GM12872 (cell line): ENCODE data around the gene CD164L2.

Experiments
- TF ChIP-seq, protein P1 (sequence below): IDR thresholded peaks from 3 replicates; pipeline ENCODE4 v1.5.1; 2011; ENCODE audit warnings: low read depth, mild to moderate bottlenecking, low read length, moderate library complexity; ENCODE audit not compliant: insufficient read depth

The CD164L2 gene

DNA sequence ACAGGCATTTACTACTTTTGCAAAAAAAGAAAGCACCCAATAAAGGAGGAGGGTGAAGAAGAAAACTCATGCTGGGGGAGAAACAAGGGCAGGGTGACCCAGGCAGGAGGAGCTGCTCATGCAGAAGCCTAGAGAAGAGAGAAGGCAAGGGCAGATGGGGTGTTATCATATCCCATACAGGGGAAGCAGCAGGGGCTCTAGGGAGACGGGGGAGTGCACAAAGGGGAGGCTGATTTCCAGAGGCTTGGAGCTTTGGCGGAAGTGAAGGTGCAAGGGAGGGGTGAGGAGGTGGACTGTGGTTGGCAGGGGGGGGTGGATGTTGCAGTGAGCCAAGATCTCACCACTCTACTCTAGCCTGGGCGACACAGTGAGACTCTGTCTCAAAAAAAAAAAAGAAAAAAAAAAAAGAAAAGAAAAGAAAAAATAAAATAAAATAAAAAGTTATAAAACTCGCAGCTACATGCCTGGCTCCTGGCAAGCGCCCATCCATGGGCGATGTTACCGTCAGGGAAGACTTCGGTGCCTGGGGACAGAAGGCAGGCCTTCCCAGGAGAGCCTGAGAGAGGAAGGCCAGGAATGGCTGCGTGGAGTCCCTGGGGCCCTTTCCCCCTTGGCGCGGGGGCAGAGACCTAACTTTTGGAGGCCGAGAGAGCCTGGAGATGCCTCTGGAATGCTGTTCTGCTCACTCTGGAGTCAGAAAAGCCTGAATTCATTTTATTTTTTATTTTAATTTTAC, 5.2 kb downstream of the CD164L2 start:
- TF ChIP-seq, protein P1, sequence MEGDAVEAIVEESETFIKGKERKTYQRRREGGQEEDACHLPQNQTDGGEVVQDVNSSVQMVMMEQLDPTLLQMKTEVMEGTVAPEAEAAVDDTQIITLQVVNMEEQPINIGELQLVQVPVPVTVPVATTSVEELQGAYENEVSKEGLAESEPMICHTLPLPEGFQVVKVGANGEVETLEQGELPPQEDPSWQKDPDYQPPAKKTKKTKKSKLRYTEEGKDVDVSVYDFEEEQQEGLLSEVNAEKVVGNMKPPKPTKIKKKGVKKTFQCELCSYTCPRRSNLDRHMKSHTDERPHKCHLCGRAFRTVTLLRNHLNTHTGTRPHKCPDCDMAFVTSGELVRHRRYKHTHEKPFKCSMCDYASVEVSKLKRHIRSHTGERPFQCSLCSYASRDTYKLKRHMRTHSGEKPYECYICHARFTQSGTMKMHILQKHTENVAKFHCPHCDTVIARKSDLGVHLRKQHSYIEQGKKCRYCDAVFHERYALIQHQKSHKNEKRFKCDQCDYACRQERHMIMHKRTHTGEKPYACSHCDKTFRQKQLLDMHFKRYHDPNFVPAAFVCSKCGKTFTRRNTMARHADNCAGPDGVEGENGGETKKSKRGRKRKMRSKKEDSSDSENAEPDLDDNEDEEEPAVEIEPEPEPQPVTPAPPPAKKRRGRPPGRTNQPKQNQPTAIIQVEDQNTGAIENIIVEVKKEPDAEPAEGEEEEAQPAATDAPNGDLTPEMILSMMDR = no peak

DNA sequence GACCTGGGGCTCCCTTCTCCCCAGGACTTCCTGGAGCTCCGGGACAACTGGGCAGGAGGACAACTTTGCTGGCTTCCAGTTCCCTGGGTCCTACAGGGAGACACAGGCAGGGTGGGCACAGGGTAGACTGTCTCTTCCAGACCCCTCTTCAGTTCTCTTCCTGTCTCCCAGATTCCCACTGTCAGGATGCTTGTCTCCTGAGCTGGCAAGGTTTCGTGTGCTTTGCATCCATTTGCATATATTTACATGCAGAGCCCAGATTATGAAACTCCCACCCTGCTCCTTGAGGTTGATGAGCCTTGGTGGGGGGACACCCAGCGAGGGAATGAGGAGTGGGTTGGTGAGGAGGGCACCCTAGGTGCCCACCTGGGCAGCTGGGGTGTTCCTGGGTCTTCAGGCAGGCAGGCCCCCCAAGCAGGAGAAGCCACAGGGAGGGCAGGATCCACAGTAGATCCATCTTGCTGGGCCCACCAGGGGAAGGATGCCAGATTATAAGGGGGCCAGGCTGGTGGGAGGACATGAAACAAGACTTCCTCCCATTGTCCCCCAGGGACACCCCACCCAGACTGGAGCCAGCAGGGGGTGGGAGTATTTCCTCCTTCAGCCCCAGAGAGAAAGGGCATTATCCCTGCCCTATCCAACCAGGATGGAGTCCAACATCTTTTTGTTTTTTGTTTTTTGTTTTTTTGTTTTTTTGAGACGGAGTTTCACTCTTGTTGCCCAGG, 8.6 kb downstream of the CD164L2 start, which contains the start of gene FCN3:
Gene FCN3 (minus strand): TSS at position 463 of the 725 bp plus-strand sequence. CDS start 6 bp downstream, at position 457.
- TF ChIP-seq, protein P1 = no peak

DNA sequence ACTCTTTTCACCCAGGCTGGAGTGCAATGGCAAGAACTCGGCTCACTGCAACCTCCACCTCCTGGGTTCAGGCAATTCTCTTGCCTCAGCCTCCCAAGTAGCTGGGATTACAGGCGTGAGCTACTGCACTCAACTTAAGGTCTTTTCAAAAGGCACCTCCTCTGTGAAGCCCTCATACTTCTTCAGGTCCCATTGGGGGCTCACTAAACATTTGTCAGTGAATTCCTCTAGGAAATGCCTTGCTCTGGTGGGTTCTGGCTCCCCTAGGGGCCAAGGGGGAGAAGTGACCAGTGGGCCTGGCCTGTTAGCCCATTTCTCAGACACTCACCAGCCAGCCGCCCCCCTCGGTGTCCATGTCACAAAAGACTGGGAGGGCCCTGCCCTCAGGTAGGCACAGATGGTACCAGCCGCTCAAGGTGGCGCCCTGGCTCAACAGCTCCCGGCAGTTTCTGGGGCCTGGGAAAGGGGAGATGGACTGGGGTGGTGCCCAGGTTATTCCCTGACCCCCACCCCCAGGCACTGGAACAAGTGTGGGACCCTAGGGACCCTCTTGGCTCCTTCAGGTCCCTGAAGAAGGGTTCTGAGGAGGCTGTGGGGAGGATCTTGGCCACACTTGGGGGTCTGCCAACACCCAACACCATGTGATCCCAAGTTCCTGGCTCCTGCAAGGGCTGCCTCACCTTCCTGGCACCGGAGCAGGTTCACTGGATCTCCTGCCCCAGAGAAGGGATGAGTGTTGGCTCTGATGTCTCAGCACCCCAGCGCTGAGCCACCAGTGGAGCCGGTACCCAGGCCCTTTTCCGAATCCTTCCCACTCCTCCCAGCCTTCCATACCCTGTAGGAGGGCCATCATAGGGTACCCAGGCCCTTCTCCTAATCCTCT, 10.1 kb downstream of the CD164L2 start:
- TF ChIP-seq, protein P1 = peak; percentile 43; the same call in 2 of the 3 replicates

DNA sequence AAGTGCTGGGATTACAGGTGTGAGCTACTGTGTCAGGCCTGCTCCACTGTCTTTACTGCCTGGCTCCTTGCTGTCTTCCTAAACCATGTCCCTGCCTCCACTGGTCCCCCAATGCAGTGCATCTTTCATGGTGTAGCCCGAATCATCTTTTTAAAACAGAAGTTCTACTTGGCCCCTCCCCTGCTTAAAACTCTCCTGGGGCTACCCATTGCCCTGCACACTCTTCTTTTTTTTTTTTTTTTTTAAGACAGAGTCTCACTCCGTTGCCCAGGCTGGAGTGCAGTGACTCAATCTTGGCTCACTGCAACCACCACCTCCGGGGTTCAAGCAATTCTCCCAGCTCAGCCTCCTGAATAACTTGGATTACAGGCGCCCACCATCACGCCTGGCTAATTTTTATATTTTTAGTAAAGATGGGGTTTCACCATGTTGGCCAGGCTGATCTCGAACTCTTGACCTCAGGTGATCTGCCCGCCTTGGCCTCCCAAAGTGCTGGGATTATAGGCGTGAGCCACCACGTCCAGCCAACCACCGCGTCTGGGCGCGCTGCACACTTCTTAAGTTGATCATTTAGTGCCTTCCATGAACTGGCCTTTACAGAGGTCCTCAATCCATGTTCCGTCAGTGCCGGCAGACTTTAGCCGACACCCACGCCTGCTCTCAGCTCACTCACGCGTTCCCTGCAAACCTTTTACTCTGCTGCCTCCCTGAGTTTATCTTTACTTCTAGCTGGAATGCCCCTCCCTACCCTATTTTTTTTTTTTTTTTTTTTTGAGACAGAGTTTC, 10.9 kb downstream of the CD164L2 start:
- TF ChIP-seq, protein P1 = no peak

DNA sequence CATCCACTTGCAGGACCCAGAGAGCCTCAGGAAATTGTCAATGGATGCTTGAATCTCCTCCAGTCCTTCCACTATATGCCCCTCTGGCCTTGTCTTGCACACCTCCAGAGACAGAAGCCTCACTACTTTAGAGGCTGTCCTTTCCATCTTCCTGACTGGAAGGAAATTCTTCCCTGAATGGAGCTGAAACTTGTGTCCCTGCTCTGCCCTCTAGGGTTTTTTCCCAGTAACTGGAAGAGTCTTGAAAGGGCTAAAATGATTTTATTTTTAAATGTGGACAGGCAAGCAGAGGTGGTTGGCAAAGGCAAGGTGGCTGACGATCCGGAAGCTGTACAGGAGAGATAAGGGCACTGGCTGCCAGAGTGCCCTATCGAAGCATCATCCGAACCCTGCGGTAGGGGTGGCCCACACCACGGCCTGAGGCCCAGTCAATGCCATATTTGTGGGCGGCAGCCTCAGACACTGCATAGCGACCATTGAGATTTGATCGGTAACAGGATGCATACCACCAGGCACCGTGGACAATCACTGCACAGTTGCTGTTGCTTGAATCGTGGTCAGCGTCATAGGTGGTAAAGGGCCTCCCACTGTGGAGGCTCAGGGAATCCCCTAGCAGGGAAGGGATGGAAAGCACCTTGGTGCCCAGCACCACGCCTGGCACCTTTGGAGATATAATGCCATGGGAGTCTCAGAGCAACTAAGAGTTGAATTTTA, 14.1 kb downstream of the CD164L2 start:
- TF ChIP-seq, protein P1 = no peak

DNA sequence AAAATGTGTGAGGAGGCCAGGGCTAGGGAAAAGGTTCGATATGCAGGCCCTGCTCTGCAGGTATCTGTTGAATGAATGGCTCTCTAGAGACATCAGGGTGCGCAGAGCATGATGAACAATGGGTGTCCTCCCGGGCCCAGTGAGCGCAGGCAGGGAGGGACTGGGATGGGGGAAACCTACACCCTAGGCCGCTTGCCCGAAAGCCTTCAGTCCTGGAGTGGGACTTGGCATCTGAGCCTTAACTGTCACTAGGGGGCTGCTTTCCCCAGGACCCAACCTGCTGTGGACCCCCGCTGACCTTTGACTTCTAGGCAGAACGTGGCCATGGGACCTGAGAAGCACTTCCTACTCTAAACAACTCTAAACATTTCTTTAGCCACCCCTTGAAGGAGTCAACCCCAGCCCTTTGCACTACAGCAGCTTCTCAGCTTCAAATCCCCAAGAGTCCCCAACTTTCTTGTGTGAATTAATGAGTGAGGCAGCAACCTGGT, 15.9 kb downstream of the CD164L2 start:
- TF ChIP-seq, protein P1 = no peak
